Measurements from ENCODE around the gene CHAT.

DNA sequence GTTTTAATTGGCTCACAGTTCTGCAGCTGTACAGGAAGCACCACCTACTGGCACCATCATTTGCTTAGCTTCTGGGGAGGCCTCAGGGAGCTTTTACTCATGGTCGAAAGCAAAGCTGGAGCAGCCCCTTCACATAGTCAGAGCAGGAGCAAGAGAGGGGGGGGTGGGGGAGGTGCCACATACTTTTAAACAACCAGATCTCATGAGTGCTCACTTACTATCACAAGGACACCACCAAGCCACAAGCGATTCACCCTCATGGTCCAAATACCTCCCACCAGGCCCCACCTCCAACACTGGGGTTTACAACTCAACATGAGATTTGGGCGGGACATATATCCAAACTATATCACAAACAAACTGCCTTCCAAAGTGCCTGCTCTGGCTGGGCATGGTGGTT, 35.4 kb upstream of the CHAT start:
- TF ChIP-seq, protein P1, sequence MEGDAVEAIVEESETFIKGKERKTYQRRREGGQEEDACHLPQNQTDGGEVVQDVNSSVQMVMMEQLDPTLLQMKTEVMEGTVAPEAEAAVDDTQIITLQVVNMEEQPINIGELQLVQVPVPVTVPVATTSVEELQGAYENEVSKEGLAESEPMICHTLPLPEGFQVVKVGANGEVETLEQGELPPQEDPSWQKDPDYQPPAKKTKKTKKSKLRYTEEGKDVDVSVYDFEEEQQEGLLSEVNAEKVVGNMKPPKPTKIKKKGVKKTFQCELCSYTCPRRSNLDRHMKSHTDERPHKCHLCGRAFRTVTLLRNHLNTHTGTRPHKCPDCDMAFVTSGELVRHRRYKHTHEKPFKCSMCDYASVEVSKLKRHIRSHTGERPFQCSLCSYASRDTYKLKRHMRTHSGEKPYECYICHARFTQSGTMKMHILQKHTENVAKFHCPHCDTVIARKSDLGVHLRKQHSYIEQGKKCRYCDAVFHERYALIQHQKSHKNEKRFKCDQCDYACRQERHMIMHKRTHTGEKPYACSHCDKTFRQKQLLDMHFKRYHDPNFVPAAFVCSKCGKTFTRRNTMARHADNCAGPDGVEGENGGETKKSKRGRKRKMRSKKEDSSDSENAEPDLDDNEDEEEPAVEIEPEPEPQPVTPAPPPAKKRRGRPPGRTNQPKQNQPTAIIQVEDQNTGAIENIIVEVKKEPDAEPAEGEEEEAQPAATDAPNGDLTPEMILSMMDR (IDR thresholded peaks at IDR 0.05), result no peak
- TF ChIP-seq POLR2AphosphoS5 (IDR thresholded peaks at IDR 0.05; ENCODE audit: low read depth, low read length) (no peak), SIN3A (IDR thresholded peaks at IDR 0.05; ENCODE audit: borderline replicate concordance, insufficient read depth, low read depth, low read length) (no peak)

Data from Panc1 (cell line).